MG63 (cell line): Measurements from ENCODE around the gene USP16. TPM values are rescaled to one million over a fixed set of nuclear protein-coding genes. Genes with fewer than 3 reads are reported as not detected.
A peak's percentile ranks its signal among the peaks of the same experiment; 100 is the strongest.

Experiments used
- DNase-seq: peaks from one replicate; pipeline ENCODE4 v3.0.0-alpha.2; 2020
- H3K27me3 ChIP-seq: fragments of 250-450 bp; sonication (Bioruptor Pico); 2 replicates; pipeline ENCODE4 v1.5.1; 2020; ENCODE audit warnings: mild to moderate bottlenecking, moderate library complexity
- H3K36me3 ChIP-seq: fragments of 250-450 bp; sonication (Bioruptor Pico); 2 replicates; pipeline ENCODE4 v1.5.1; 2020; ENCODE audit warnings: mild to moderate bottlenecking, moderate library complexity
- H3K4me3 ChIP-seq: fragments of 250-450 bp; sonication (Bioruptor Pico); 2 replicates; pipeline ENCODE4 v1.5.1; 2020; ENCODE audit warnings: mild to moderate bottlenecking, moderate library complexity
- H3K9me3 ChIP-seq: fragments of 250-450 bp; sonication (Bioruptor Pico); 2 replicates; pipeline ENCODE4 v1.5.1; 2020; ENCODE audit warnings: mild to moderate bottlenecking, moderate library complexity
- total RNA-seq: library from RNA; depleted of rRNA; stranded (reverse); fragments of >200 nt; shearing (Covaris generic); gene quantifications from 2 replicates; pipeline ENCODE4 v1.2.3, GENCODE V29; 2014; ENCODE audit warnings: low replicate concordance; rRNA removed

The USP16 gene
- total RNA-seq, 1 experiment from 2014 or later: 27.8 TPM

DNA sequence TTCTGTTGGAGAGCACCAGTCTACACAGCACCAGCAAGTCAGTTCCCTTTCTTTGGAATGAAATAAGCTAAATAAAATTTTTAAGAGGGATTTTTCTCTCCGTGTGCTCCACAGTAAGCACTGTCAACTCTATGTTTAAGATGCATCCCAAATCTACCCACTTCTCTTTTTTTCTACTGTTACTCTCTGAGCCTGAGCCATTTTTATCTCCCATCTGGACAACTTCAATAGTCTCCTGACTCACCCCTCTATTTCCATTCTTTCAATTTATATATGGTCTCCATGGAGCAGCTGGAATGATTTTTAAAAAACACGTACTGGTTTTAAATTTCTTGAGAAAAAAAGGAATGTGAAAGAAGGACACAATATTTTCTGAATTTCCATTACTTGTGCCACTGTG lies 73.7 kb downstream of the USP16 start:
- Histone ChIP-seq H3K36me3 (no peaks in the 10 kb centered on the region), H3K27me3 (no peaks in the 10 kb centered on the region), H3K9me3 (no peaks in the 10 kb centered on the region), H3K4me3 (no peak overlapping the region)
- no peak for DNase-seq

- DNase-seq: peak; percentile 86
- Histone ChIP-seq H3K9me3 (no peaks in the 10 kb centered on the region), H3K27me3 (no peaks in the 10 kb centered on the region), H3K4me3 (no peak overlapping the region), H3K36me3 (no peaks in the 10 kb centered on the region)
Observed at GRCh38 chr21:29102791-29103257, 78.4 kb downstream of the USP16 start.

Other genes with a start within 250 kb of the USP16 start
- gene LTN1, start 31.8 kb upstream of the USP16 start, total RNA-seq: 9.0 and 10.8 TPM in 2 replicates
- 7.3 and 8.4 TPM in 2 replicates for gene RWDD2B, start 5.3 kb upstream of the USP16 start, total RNA-seq
- 312 and 373 TPM in 2 replicates for gene CCT8, start 49.0 kb downstream of the USP16 start, total RNA-seq
- 28.3 and 41.5 TPM in 2 replicates for gene MAP3K7CL, start 106.0 kb downstream of the USP16 start, total RNA-seq